ENCODE data around the gene PDCD1.

- no peak for TF ChIP-seq POLR2A (IDR thresholded peaks at IDR 0.05; ENCODE audit: low read depth, low read length)
- TF ChIP-seq CTCF (IDR thresholded peaks at IDR 0.05 in 2 of 3, conservative IDR thresholded peaks at IDR 0.05 in 1 of 3; ENCODE audit: control insufficient read depth in 2 of 3, extremely low read depth in 1 of 3, insufficient read depth in 1 of 3, low read depth in 3 of 3, low read length in 3 of 3), result no peak
- no peak for TF ChIP-seq MAX (IDR thresholded peaks at IDR 0.05; ENCODE audit: low read depth, low read length)
- TF ChIP-seq JUNB (IDR thresholded peaks at IDR 0.05), result no peak
- no peak for TF ChIP-seq NRF1 (conservative IDR thresholded peaks at IDR 0.05; ENCODE audit: low read depth, low read length)
- no peak for TF ChIP-seq SIX5 (IDR thresholded peaks at IDR 0.05; ENCODE audit: low read depth, low read length, severe bottlenecking)
- no peak for TF ChIP-seq JUND (IDR thresholded peaks at IDR 0.05; ENCODE audit: low read depth, low read length)
- TF ChIP-seq RFX5 (IDR thresholded peaks at IDR 0.05; ENCODE audit: low read depth, low read length), result no peak
Observed at GRCh38 chr2:241810307-241811200, 48.1 kb downstream of the PDCD1 start.
